Measurements from ENCODE around the gene RAMP2.
"Not testable (repeated sequence)": the region's sequence is repeated elsewhere in the genome, so short reads cannot be mapped to it uniquely, and the experiment has no call there.

RAMP2 gene

GRCh38 chr17:42760652-42761581 is at the start of gene RAMP2:
TSS of gene RAMP2 (plus strand) at chr17:42761227. CDS start at chr17:42761262, 35 bp downstream.
- peak; percentile 12 for DNase-seq

- DNase-seq = peak; percentile 51
Observed at GRCh38 chr17:42720996-42721583, 39.9 kb upstream of the RAMP2 start.

- DNase-seq = no peak
Observed at GRCh38 chr17:42723636-42724035, 37.4 kb upstream of the RAMP2 start.

- DNase-seq = no peak
Observed at GRCh38 chr17:42725143-42725542, 35.9 kb upstream of the RAMP2 start.

- no peak for DNase-seq
Observed at GRCh38 chr17:42740699-42741098, 20.3 kb upstream of the RAMP2 start.

- DNase-seq = not testable (repeated sequence)
Observed at GRCh38 chr17:42742916-42743315, 18.1 kb upstream of the RAMP2 start.

- no peak for DNase-seq
Observed at GRCh38 chr17:42743595-42744282, 17.3 kb upstream of the RAMP2 start.

GRCh38 chr17:42744283-42744805 is 16.7 kb upstream of the RAMP2 start:
- peak; percentile 67 for DNase-seq

- peak; percentile 91 for DNase-seq
Observed at GRCh38 chr17:42744806-42745617, 16.0 kb upstream of the RAMP2 start, which contains the start of gene EZH1. TSS of gene EZH1 (minus strand) at chr17:42745040. CDS start at chr17:42728941, 16,099 bp downstream.

- no peak for DNase-seq
Observed at GRCh38 chr17:42748202-42748907, 12.7 kb upstream of the RAMP2 start.

GRCh38 chr17:42748908-42749798 is 11.9 kb upstream of the RAMP2 start:
- DNase-seq = no peak

GRCh38 chr17:42750739-42751344 is 10.2 kb upstream of the RAMP2 start:
- no peak for DNase-seq

- DNase-seq = no peak
Observed at GRCh38 chr17:42751628-42752027, 9.4 kb upstream of the RAMP2 start.

- DNase-seq = no peak
Observed at GRCh38 chr17:42754782-42755181, 6.2 kb upstream of the RAMP2 start.

GRCh38 chr17:42759982-42760651 is 910 bp upstream of the RAMP2 start:
- DNase-seq = no peak

- no peak for DNase-seq
Observed at GRCh38 chr17:42761638-42762037, 611 bp downstream of the RAMP2 start.

- DNase-seq = no peak
Observed at GRCh38 chr17:42766124-42766523, 5.1 kb downstream of the RAMP2 start.

GRCh38 chr17:42767512-42767911 is 6.5 kb downstream of the RAMP2 start:
- DNase-seq = no peak

- not testable (repeated sequence) for DNase-seq
Observed at GRCh38 chr17:42768006-42768405, 7.0 kb downstream of the RAMP2 start.

- DNase-seq = not testable (repeated sequence)
Observed at GRCh38 chr17:42769964-42770363, 8.9 kb downstream of the RAMP2 start.

Data from DMS153 (cell line).